ENCODE results near the gene PPP2R5D.
A peak's percentile ranks its signal among the peaks of the same experiment; 100 is the strongest.
"Not testable (repeated sequence)": the region's sequence is repeated elsewhere in the genome, so short reads cannot be mapped to it uniquely, and the experiment has no call there.

The PPP2R5D gene

DNA sequence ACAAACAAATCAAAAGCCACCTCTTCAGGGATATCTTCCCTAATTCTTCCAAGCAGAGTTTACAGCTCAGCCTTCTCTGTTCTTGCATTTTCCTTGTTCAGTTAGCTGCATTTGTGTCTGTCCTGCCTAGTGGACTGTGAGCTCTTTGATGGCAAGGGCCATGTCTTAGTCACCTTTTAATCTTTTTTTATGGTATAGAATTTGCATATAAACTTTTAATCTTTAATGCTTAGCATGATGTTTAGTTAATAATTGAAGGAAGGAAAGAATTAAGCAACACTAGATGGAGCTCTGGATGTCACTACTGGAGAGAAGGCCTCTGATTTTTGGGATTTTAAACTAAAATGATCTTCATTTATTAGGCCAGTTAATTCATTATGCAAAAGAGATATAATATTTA, 12.1 kb downstream of the PPP2R5D start:
- DNase-seq (ENCODE audit: low read depth), result no peak

DNA sequence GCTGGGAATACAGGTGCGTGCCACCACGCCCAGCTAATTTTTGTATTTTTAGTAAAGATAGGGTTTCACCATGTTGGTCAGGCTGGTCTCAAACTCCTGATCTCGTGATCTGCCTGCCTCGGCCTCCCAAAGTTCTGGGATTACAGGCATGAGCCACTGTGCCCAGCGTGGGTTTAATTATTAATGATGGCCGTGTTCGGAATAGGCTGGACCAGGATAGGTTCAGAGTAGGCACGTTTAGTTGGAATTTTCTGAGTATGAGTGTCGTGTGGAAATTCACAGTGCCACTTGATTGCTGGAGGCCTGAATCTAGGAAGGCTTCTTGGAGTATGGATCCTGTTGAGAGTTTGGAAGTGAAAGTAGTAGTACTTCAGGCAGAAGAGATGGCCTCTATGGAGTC, 13.8 kb downstream of the PPP2R5D start:
- not testable (repeated sequence) for DNase-seq (ENCODE audit: low read depth)

DNA sequence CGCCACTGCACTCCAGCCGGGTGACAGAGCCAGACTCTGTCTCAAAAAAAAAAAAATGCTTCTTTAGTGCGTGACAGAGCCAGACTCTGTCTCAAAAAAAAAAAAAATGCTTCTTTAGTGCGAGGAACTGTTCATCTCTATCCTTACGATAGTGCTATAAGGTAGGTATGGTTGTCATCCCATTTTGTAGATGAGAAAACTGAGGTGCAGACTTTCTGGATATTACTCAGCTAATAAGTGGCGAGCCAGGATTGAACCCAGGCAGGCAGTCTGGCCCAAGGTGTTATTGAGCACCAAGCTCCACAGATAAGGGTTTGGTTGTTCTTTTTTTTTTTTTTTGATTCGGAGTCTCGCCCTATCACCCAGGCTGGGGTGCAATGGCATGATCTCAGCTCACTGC, 17.5 kb downstream of the PPP2R5D start:
- no peak for DNase-seq (ENCODE audit: low read depth)

DNA sequence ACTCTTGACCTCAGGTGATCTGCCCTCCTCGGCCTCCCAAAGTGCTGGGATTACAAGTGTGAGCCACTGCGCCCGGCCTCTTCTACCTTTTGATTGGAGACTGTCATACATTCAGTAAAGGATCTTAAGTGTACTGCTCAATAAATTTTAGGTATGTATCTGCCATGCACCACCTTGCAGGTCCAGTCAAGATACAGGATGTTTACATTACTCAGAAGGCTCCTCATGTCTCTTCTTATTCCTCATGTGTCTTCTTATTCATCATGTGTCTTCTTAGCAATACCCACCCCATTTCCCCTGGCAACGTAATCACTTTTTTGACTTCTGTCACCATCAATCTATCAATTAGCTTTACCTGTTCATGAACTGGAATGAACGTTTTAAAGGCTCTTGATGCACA, 21.5 kb downstream of the PPP2R5D start:
- no peak for DNase-seq (ENCODE audit: low read depth)

DNA sequence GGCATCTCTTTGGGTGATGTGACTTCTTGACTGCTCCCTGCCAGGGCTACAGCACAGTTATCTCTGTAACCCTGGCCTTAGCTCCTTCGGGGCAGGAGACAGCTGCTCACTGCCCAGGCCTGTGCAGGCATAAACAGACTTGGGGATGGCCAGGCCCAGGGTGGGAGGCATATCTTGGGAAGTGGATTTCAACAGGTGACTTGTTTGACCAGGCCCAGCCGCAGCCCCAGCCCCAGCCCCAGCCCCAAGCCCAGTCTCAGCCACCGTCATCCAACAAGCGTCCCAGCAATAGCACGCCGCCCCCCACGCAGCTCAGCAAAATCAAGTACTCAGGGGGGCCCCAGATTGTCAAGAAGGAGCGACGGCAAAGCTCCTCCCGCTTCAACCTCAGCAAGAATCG, 21.9 kb downstream of the PPP2R5D start:
- DNase-seq (ENCODE audit: low read depth), result no peak

DNA sequence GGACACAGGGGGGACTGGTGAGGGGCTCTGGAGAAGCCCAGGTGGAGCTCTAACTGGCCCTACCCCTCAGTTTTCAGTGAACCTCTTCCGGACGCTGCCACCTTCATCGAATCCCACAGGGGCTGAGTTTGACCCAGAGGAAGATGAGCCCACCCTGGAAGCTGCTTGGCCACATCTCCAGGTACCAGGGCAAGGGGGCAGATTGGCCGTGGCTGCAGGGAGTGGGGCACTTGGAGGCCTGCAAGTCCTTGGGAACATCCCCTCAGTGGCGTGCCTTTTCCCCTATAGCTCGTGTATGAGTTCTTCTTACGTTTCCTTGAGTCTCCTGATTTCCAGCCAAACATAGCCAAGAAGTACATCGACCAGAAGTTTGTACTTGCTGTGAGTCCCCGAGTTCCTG, 22.8 kb downstream of the PPP2R5D start:
- DNase-seq (ENCODE audit: low read depth), result no peak

DNA sequence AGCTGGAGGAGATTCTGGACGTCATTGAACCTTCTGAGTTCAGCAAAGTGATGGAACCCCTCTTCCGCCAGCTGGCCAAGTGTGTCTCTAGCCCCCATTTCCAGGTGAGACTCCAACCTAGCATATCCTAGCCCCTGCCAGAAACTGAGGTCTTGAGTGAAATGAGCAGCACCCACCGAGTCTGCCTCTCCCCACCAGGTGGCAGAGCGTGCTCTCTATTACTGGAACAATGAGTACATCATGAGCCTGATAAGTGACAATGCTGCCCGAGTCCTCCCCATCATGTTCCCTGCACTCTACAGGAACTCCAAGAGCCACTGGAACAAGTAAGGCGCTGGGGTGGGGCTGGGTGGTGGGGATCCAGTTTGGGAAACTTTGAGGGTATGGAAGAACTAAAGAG, 24.8 kb downstream of the PPP2R5D start:
- no peak for DNase-seq (ENCODE audit: low read depth)

DNA sequence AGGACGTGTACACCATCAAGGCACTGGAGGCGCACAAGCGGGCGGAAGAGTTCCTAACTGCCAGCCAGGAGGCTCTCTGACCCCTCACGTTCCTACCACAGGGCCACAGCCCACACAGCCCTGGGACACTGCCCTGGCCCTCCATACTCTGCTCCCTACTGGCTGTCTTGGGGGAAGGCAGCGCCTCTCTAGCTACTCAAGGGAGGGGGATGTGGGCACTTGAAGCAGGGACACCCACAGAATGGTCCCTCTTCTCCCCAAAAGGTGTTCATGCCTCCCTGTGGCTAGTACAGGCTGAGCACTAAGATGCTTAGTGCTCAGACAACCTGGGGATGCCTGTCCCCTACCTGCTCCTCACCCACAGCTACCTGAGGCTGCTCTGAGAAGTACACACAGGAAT, 26.8 kb downstream of the PPP2R5D start:
- no peak for DNase-seq (ENCODE audit: low read depth)

DNA sequence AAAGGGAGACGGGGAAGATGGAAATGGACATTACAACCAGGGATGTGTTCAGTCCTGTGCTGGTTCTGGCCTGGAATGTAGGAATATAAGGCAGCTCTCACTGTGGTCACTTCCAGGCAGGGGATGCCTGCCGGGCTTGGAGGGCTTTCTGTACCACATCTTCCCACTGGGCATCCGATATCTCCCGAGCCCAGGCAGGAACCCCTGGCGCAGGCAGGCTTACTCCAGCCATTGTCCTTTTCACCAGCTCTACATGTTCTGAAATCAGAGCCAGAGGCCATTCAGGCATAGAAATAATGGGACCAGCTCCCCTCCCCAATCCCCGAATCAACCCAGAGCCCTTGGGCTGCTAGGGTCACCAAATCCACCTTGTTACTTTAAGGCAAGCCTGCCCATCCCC, 28.0 kb downstream of the PPP2R5D start:
- DNase-seq (ENCODE audit: low read depth), result no peak

DNA sequence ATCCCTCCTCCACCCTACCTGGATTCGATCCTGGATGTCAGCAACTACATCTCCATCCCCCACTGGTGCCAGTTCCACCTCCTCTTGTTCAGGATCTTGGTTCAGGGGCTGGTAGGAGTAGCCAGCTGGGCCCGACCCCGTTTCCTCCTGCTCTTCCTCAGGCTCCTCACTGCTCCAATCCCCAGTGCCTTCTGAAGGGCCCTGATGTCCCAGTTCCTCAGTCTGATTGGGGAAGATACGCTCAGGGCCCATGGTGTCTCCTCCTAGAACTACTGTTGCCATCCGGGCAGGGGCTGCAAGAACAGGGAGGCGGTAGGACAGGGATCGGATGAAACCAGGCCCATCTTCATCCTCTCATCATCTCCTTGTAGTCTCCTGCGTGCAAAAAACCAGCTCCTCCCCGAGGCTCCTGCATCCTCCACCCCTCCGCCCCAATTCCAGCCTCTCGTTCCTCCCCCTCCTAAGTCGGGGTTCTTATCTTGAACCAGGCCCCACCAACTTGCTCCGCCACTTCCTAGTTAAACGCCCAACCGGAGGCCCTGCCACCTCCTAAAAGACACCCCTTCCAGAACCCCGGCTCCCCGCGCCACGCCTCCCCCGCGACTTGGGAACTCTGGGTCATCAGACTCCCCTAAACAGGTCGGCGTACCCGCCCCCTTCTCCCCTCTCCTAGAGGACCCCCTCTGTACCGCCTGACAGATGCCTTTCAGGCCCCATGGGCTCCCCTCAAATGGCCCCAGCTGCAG, 28.9 kb downstream of the PPP2R5D start:
- peak; percentile 14 for DNase-seq (ENCODE audit: low read depth)

DNA sequence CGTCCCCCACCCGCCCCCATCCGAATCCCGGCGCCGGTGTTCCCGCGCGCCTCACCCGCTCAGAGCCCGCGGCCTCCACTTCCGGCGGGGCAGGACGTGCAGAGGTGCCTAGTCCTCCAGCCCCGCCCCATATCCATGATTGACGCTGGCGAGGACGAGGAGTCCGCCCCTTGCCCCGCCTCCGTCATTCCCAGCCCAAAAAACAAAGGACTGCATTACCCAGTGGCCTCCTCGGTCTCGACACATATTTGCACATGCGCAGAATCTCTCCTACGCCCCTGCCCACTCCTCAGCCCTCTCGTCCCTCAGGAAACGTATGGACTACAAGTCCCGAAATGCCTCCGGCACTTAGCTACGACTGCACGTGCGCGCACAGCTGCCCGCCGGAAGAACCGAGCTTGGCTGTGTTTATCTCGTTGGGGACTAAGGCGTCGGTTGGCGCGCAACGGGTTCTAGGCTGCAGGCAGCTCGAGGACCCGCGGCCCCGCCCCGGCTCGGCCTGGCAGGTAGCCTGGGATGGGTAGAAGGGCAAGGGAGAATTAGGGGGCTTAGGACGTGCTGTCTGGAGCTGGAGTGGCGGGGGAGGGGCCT, 29.6 kb downstream of the PPP2R5D start, which contains the start of the genes KLHDC3 and MEA1:
Gene KLHDC3, plus strand, starts transcription at position 407 of the 591 bp plus-strand sequence. CDS start 2,944 bp downstream, outside the sequence.
Gene MEA1, minus strand, starts transcription at position 104 of the 591 bp plus-strand sequence. CDS start 133 bp downstream, outside the sequence.
- peak; percentile 100 for DNase-seq (ENCODE audit: low read depth)

DNA sequence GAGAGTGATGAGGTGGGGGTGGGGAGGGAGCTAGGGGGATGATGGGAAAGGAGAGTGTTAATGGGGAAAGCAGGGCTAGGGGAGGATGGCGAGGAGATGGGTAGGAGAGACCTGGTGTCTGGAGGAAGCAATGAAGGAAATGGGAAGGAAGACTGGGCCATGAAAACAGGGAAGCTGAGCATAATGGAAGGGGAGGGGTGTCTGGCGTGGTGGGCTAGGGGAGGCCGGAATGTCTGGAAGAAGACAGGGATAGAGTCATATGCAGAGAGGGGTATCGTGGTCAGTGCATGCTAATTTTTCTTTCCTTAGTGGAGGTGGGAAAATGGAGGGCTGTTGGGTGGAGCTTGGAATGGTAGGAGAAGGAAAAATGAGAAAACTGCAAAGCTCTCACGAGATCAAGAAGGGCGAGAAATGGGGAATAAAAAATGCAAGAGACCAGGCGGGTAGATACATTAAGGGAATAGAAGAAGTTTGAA, 30.1 kb downstream of the PPP2R5D start:
- peak; percentile 32 for DNase-seq (ENCODE audit: low read depth)

DNA sequence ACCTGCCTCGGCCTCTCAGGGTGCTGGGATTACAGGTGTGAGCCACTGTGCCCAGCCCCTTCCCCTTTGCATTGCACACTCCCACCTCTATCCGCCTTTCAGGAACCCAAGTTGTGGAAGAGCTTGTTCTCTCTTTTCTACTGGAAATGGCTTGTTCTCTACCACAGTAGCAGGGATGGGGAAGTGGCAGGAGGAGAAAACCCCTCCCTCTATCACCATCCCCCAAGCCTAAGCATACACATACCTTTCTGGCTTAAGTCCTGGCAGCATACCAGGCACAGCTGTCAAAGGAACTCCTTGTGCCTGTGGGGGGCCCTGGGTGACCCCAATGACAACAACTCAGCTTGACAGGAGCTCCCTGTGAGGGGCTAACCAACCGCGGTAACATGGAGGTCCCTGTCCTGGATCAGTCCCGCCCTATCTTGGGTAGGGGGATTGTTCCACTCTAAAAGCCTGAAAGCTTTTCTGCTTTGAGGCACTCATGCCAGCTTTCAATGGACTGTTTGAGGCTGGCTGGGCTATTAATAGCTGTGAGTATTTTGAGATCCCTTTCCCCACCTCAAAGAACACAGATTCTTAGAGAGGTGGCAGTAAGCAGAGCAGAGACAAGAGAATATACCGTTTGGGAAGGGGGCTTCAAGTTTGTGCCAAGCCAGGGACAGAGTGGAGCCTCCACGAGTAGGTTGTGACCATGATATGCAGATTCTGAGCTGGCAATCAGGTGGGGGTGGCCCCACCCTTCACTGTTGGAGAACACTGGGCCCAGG, 32.0 kb downstream of the PPP2R5D start:
- DNase-seq (ENCODE audit: low read depth), result no peak

DNA sequence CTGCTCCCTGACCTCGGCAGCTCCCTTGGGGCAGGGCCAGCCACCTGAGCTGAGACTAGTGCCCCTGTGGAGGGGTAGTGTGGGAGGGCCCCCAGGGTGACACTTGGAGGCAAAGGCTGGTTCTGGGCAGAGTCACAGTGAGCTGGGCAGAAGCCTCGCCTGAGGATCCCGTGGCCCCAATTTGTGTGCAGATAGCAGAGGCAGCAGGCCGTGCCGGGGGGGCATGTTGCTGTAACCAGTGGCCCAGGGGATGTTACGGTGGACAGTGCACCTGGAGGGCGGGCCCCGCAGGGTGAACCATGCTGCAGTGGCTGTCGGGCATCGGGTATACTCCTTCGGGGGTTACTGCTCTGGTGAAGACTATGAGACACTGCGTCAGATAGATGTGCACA, 32.6 kb downstream of the PPP2R5D start:
- no peak for DNase-seq (ENCODE audit: low read depth)

DNA sequence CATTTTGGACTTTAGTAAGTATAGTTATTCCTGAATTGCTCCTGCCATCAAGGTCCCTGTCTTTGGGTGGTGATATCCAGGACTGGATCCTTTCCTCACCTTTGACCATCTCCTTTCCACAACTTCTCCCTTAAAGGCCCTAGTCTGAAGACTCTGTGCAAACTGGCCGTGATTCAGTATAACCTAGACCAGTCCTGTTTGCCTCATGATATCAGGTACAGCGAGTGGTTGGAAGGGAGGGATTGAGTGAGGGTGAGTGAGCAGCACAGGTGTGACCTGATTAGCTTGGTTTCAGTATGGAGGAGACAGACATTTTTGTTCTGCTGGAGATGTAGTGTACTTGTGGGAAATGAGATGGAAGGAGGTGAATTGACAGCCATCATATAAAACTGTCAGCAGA, 34.8 kb downstream of the PPP2R5D start:
- DNase-seq (ENCODE audit: low read depth), result no peak

DNA sequence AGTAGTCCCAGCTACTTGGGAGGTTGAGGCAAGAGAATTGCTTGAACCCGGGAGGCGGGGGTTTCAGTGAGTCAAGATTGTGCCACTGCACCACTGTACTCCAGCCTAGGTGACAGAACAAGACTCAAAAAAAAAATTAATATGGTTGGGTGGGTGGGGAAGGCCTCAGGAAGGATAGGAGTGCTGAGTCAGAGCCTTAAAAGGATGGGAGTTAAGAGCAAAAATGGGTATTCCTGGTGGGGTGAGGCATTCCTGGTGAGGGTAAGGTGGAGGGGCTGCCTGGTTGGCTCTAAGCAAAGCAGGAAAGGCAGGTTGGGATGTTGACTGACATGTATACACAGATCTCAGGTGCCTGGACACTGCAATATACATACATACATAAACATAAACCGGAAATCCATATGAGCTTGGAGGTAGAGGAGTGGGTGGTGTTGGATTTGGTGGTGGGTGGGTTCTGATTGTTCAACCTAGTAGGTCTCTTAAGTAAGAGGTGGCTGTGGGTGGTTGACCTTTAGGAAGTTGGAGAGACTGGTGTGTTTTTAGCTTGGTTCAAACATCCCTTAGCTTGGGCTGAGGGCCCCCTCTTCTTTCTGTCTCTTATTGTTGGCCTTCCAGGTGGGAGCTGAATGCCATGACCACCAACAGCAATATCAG, 35.8 kb downstream of the PPP2R5D start:
- no peak for DNase-seq (ENCODE audit: low read depth)

DNA sequence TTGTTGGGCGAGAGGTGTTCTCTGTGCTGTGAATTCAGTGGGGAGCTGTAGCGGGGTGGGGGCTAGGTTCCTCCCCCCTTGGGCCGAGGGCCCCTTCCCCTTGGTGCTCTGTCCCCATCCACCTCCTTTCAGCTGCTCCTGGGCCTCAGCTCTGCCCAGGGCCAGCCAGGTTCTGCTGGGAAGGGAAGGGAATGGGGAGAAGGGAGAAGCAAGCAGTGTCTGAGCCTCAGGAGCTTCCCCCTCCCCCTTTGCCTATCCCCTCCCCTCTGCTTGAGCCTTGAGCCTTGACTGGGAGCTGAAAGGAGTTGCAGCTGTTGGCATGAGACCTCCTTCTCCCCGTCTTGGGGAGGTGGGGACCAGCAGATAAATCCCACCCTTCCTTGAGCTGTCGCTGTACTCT, 36.5 kb downstream of the PPP2R5D start:
- no peak for DNase-seq (ENCODE audit: low read depth)

DNA sequence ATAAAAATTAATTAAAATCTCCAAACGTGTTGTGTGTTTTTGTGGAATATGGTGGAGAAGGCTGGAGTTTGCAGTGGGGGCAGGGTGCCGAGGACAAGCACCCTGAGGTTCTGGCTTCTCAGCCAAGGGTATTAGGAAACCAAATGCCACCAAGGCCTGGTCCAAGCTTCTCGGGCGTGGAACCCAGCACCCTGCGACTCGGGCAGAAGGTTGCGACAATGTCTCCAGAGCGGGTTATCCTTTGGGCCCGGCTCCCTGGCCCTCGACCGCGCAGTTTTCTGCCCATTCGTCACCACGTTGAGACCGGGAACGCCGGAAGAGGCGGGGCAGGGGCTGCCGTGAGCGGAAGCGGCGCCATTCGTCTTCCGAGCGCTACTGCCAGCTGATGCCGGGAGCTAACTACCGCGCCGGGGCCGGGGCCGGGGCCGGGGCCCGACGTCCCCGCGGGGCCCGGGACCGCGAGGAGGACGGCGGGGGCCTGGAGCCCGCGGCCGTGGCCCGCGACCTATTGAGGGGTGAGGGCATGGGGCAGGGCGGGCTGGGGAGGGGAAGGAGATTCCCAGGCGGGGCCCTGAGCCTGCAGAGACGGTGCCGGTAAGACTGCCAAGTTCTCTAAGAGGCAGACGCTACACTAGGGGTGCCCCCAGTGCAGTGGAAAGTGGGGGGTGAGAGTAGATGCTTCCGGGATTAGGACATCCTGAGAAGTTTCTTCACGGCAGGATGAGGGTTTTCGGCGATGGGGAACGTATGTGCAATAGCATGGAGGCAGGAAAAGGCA, 37.1 kb downstream of the PPP2R5D start, which contains the start of gene RRP36:
Gene RRP36, plus strand, starts transcription at position 354 of the 778 bp plus-strand sequence. Its CDS starts 32 bp downstream, at position 386.
- DNase-seq (ENCODE audit: low read depth), result peak; percentile 74

DNA sequence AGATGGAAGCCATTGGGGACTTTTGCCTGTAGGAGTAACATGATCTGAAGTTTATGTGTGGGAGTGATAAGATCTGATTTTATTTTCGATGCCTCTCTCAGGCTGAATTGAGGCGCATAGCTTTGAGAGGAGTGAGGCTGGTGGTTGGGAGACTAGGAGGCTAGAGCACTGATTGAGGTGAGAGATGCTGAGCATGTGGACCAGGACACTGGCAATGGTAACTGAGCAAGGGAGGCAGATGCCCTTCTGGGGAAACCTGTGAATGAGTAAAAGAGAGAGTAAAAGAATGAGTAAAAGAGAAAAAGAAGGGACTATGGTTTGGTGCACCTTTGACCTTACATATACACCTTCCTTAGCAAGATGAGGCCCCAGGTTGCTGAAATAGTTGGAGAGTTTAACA, 40.1 kb downstream of the PPP2R5D start:
- no peak for DNase-seq (ENCODE audit: low read depth)

DNA sequence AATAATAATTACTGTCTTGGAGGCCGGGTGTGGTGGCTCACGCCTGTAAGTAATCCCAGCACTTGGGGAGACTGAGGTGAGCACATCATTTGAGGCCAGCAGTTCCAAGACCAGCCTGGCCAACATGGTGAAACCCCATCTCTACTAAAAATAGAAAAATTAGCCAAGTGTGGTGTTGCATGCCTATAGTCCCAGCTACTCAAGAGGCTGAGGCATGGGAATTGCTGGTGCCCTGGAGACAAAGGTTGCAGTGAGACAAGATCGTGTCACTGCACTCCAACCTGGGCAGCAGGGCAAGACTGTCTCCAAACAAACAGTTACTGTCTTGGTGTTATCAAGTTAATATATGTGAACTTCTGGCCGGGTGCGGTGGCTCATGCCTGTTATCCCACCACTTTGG, 42.0 kb downstream of the PPP2R5D start:
- DNase-seq (ENCODE audit: low read depth), result no peak

DNA sequence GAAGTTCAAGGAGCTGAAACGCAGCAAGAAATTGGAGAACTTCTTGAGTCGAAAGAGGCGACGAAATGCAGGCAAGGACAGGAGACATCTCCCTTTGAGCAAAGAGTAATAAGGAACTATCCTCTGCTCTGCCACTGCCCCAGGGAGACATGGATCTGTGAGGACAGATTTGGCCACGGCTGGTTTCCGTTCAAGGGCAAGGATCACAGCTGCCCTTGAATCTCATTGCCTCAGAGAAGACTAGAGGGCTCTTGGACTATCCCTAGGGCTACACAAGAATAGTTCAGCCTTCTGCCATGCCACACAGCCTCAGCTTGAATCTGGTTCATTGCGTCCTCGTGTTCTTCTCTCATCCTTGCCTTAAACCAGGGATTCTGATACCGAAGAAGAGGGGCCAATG, 44.8 kb downstream of the PPP2R5D start:
- DNase-seq (ENCODE audit: low read depth), result no peak
